AG04450 (cell line): ENCODE results near the gene SLC4A1. TPM values are rescaled to one million over a fixed set of nuclear protein-coding genes. Genes with fewer than 3 reads are reported as not detected.
A peak's percentile ranks its signal among the peaks of the same experiment; 100 is the strongest.

Source experiments
- CTCF ChIA-PET: fragments of 300-600, 350-600 bp; formaldehyde crosslinking; extraction: SDS; loops from one replicate; lab custom pipeline; 2022; ENCODE audit warnings: antibody characterized with exemption, inconsistent platforms; lab: Charles Lee
- POLR2A ChIA-PET: fragments of 350-600 bp; formaldehyde crosslinking; extraction: SDS; loops from one replicate; lab custom pipeline; 2021; ENCODE audit warnings: antibody characterized with exemption, inconsistent platforms; lab: Yijun Ruan, JAX
- DNase-seq: peaks from one replicate; pipeline ENCODE4 v3.0.0-alpha.2; 2011; ENCODE audit warnings: low read depth, low spot score
- H3K27ac ChIP-seq: one replicate; pipeline ENCODE4 v1.5.1; 2012; ENCODE audit warnings: low read depth, low read length, control low read depth
- H3K27me3 ChIP-seq: one replicate; pipeline ENCODE4 v1.6.0; 2012; ENCODE audit warnings: low read length; ENCODE audit not compliant: control insufficient read depth, insufficient read depth
- H3K4me3 ChIP-seq: 2 replicates; pipeline ENCODE4 v1.5.1; 2011; ENCODE audit warnings: mild to moderate bottlenecking, low read depth, low read length, control low read depth
- H3K9me3 ChIP-seq: 2 replicates; pipeline ENCODE4 v1.5.1; 2012; ENCODE audit warnings: low read length; ENCODE audit not compliant: control insufficient read depth, insufficient read depth
- polyA plus RNA-seq: library from polyadenylated mRNA; depleted of rRNA; stranded (reverse); fragments of >200 nt; gene quantifications from 2 replicates; pipeline ENCODE4 v1.2.3, GENCODE V29; 2011
- TF ChIP-seq, protein P1 (sequence below): IDR thresholded peaks from 2 replicates; pipeline ENCODE4 v1.5.1; 2011; ENCODE audit warnings: low read depth, low read length, control low read depth, inconsistent platforms

Gene SLC4A1
- polyA plus RNA-seq, 1 experiment, result not detected

- POLR2A ChIA-PET, result interaction anchor here (0.6 to 1.1 kb wide), 2 partner anchors 36 to 60 kb away, joined by 5 to 6 read pairs; no protein-coding TSS in a partner anchor
Measured at GRCh38 chr17:44280392-44280937, 12.5 kb upstream of the SLC4A1 start.

DNA sequence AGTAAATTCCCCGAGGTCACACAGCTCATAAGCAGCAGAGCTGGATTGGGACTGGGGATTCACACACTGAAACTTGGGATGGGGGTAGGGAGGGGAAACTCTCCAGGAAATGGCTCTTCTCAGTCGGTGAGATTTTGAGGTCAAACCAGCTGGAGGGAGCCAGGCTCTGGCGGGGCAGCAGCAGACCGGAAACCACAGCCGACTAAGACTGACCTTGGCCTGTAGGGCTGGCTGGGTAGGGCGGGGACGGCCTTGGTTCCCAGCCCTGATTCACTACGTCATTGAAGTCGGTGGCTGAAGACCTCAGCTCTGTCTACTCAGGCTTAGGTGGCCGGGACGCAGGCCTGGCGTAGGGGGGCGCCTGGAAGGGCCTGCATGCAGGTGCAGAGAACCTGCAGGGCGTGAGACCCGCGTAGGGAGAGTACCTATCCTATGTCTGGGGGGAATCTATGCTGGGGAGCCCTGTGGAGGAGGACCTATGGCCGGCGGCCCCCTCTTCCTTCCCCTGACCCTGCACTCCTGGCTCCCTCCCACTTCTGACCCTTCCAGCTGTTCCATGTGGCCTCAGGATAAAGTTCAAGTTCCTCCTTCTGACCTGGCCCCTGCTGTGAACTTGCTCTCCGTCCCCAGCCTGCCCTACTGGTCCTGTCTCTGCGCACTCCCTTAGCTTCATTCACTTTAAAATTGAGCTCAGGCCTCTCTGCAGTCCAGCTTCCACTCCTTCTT, 11.9 kb upstream of the SLC4A1 start:
- Histone ChIP-seq H3K27me3 (peaks cover 3% of the 10 kb centered on the region), H3K4me3 (no peak overlapping the region), H3K9me3 (no peaks in the 10 kb centered on the region), H3K27ac (no peak overlapping the region)
- ChIA-PET POLR2A (interaction anchor here (0.6 to 1.1 kb wide), 2 partner anchors 37 to 59 kb away, joined by 5 to 6 read pairs; no protein-coding TSS in a partner anchor), CTCF (no interaction called here)
- peak; percentile 27 for DNase-seq
- TF ChIP-seq, protein P1, sequence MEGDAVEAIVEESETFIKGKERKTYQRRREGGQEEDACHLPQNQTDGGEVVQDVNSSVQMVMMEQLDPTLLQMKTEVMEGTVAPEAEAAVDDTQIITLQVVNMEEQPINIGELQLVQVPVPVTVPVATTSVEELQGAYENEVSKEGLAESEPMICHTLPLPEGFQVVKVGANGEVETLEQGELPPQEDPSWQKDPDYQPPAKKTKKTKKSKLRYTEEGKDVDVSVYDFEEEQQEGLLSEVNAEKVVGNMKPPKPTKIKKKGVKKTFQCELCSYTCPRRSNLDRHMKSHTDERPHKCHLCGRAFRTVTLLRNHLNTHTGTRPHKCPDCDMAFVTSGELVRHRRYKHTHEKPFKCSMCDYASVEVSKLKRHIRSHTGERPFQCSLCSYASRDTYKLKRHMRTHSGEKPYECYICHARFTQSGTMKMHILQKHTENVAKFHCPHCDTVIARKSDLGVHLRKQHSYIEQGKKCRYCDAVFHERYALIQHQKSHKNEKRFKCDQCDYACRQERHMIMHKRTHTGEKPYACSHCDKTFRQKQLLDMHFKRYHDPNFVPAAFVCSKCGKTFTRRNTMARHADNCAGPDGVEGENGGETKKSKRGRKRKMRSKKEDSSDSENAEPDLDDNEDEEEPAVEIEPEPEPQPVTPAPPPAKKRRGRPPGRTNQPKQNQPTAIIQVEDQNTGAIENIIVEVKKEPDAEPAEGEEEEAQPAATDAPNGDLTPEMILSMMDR, result no peak

More at GRCh38 chr17:44280392-44280937, 12.5 kb upstream of the SLC4A1 start:
- H3K27me3 ChIP-seq, result peaks cover 3% of the 10 kb centered on the region
- H3K27ac ChIP-seq, result no peak overlapping the region
- TF ChIP-seq, protein P1, result no peak
- no peak for DNase-seq
- no peak overlapping the region for H3K4me3 ChIP-seq
- no peaks in the 10 kb centered on the region for H3K9me3 ChIP-seq
- CTCF ChIA-PET, result no interaction called here

GRCh38 chr17:44279346-44279665, 11.4 kb upstream of the SLC4A1 start:
- Histone ChIP-seq H3K4me3 (no peak overlapping the region), H3K27ac (no peak overlapping the region), H3K27me3 (peaks cover 3% of the 10 kb centered on the region), H3K9me3 (no peaks in the 10 kb centered on the region)
- TF ChIP-seq, protein P1, result no peak
- ChIA-PET CTCF (no interaction called here), POLR2A (interaction anchor here (1.1 kb wide), 1 partner anchor 59 kb away, joined by 6 read pairs; no protein-coding TSS in a partner anchor)
- DNase-seq, result no peak

DNA sequence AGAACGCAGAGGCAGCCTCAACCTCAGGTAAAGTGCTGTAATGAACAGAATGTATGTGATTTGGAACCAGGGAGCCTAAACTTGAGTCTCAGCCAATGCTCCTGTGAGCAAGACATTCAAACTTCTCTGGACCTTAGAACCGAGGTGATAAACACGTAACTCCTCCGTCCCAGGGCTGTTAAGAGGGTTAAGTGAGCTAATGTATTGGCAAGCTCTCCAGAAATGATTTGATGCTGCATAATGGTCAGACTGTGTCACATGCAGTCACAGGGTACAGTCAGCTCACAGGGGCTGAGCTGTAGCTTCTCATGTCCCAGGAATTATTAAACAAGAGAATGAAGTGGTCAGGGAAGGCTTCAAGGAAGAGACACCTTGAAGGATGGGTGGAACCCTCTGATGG, 10.0 kb upstream of the SLC4A1 start:
- H3K27me3 ChIP-seq, result peaks cover 10% of the 10 kb centered on the region
- H3K27ac ChIP-seq, result no peak overlapping the region
- TF ChIP-seq, protein P1, result no peak
- H3K4me3 ChIP-seq, result no peak overlapping the region
- ChIA-PET POLR2A (no interaction called here), CTCF (no interaction called here)
- no peaks in the 10 kb centered on the region for H3K9me3 ChIP-seq
- DNase-seq, result no peak

DNA sequence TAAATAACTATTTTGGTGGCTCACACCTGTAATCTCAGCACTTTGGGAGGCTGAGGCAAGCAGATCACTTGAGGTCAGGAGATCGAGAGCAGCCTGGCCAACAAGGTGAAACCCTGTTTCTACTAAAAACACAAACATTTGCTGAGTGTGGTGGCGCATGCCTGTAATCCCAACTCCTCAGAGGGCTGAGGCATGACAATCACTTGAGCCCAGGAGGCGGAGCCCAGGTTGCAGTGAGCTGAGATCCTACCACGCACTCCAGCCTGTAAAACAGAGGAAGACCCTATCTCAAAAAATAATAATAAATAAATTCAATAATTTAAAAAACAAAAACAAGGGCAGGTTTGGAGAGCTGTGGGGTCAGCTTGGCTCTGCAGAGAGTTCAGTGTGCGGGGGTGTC, 5.7 kb upstream of the SLC4A1 start:
- H3K27me3 ChIP-seq, result peaks cover 31% of the 10 kb centered on the region
- H3K9me3 ChIP-seq, result no peaks in the 10 kb centered on the region
- ChIA-PET CTCF (no interaction called here), POLR2A (no interaction called here)
- TF ChIP-seq, protein P1, result no peak
- H3K27ac ChIP-seq, result no peak overlapping the region
- no peak for DNase-seq
- H3K4me3 ChIP-seq, result no peak overlapping the region
